AG10803 (cell line): ENCODE measurements around the gene COL19A1.
A peak's percentile ranks its signal among the peaks of the same experiment; 100 is the strongest.

Experiments
- DNase-seq: peaks from one replicate; pipeline ENCODE4 v3.0.0; 2010; ENCODE audit warnings: low read depth
- H3K4me3 ChIP-seq: 2 replicates; pipeline ENCODE4 v1.5.1; 2011; ENCODE audit warnings: mild to moderate bottlenecking, low read length, control low read depth
- CTCF ChIP-seq: conservative IDR thresholded peaks from 2 replicates; pipeline ENCODE4 v1.5.1; 2011; ENCODE audit warnings: mild to moderate bottlenecking, low read length, control low read depth, inconsistent platforms

Gene COL19A1

GRCh38 chr6:70082830-70083229 is 216.5 kb downstream of the COL19A1 start:
- DNase-seq: no peak
- no peak for TF ChIP-seq CTCF
- H3K4me3 ChIP-seq: no peak overlapping the region

DNA sequence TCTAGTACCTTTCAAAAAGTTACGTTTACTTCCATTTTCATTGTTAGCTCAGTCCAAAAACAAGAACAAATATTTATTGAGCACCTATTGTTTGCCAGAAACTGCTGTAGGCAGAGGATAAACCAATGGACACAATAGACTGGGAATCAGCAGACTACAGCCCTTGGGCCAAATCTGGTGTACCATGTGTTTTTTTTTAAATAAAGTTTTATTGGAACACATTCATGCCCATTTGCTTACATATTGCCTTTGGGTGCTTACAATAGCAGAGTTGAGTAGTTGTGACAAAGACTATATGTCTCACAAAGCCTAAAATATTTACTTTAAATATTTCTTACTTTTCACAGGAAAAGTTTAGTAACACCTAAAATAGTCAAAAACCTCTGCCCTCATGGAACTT is 220.4 kb downstream of the COL19A1 start:
- no peak for DNase-seq
- H3K4me3 ChIP-seq: no peak overlapping the region
- TF ChIP-seq CTCF: no peak

DNA sequence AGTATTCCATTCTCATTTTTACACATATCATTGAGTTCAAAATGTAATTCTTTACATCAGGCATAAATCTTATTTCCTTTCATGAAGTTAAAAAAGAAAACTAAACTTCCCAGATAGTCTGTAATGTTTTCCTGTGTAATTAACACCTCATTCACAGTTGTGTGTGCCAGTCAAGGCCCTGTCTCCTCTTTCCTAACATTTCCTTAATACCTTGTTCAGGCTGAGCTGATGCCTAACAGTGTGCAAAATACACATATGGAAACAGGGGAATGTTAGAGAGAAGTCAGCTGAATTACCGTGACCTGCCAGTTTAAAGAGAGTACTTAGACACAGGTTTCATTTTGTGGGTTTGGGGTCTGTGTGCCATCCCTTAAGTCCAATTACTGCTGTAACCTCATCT is 227.8 kb downstream of the COL19A1 start:
- no peak for DNase-seq
- TF ChIP-seq CTCF: no peak
- H3K4me3 ChIP-seq: no peak overlapping the region

DNA sequence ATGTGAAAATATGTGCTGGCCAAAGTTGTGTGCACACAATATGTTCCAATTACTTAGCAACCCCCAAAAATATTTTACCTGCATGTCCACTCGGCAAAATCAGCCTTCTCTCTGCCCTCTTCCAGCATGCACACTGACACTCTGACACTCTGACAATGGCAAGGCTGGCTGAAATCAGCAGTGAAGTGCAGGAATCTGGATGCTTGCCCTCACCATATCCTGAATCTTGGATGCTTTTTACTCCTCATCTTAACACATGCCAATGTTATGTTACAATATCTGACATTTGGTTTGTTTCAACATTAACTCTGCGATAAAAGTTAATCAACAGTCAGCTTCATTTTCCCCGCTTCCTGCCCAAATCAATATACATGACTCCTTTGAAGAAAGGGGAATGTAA is 233.4 kb downstream of the COL19A1 start:
- no peak for TF ChIP-seq CTCF
- no peak overlapping the region for H3K4me3 ChIP-seq
- DNase-seq: no peak

GRCh38 chr6:70103798-70104197 is 237.4 kb downstream of the COL19A1 start:
- DNase-seq: no peak
- peak; percentile 50 for TF ChIP-seq CTCF
- H3K4me3 ChIP-seq: no peak overlapping the region

GRCh38 chr6:70107852-70108629 is 241.7 kb downstream of the COL19A1 start:
- H3K4me3 ChIP-seq: no peak overlapping the region
- DNase-seq: peak; percentile 35
- TF ChIP-seq CTCF: peak; percentile 82
